IPS-15b (cell line): ENCODE results near the gene LGALS9B.
"Not testable (repeated sequence)": the region's sequence is repeated elsewhere in the genome, so short reads cannot be mapped to it uniquely, and the experiment has no call there.

Source experiments
- H3K27me3 ChIP-seq: one replicate; pipeline ENCODE4 v1.6.1; 2013; ENCODE audit warnings: low read length; ENCODE audit not compliant: control insufficient read depth, insufficient read depth
- H3K36me3 ChIP-seq: one replicate; pipeline ENCODE4 v1.6.1; 2013; ENCODE audit warnings: low read length; ENCODE audit not compliant: control insufficient read depth, insufficient read depth
- H3K4me1 ChIP-seq: one replicate; pipeline ENCODE4 v1.6.1; 2013; ENCODE audit warnings: mild to moderate bottlenecking, low read length; ENCODE audit not compliant: control insufficient read depth, insufficient read depth
- H3K4me3 ChIP-seq: one replicate; pipeline ENCODE4 v1.5.1; 2013; ENCODE audit warnings: low read depth, low read length
- H3K9ac ChIP-seq: one replicate; pipeline ENCODE4 v1.6.1; 2013; ENCODE audit warnings: low read depth, mild to moderate bottlenecking, low read length
- H3K9me3 ChIP-seq: one replicate; pipeline ENCODE4 v1.6.1; 2013; ENCODE audit warnings: mild to moderate bottlenecking, low read length; ENCODE audit not compliant: control insufficient read depth, insufficient read depth

The LGALS9B gene

DNA sequence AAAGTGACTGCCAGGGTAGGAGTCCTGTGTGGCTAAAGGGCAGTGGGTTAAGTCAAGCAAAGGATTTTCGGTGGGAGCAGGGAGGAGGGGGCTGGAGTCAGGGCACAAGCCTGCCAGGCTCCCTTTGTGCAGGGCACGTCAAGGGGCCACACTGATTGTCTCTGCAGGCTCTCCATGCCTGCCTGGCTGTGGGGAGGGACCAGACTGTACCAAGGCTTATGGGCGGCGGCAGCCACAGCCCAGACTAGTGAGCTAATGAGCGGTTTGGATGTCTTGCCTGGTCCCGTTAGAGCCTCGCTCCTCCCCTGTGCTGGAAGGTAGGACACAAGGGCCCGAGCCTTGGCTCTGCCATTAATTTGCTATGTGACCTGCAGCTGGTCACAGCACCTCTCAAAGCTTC lies 25.6 kb upstream of the LGALS9B start:
- not testable (repeated sequence) for H3K27me3 ChIP-seq

DNA sequence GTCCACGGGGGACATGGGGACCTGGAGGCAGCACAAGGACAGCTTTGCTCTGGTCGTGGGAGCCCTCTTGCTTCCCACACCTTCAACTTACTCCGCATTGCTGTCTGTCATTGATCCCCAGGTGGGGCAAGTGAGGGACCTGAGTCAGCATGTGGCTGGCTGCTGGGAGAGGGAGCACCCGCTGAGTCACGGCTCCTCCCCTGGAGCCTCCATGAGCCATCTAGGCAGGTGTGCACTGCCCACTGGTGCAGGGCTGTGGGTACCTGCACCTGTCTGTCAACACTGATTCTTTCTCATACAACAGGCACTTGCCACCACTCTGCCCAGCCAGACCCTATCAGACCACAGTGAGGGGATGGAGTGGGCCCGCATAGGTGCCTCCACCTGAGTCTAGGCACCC lies 24.8 kb upstream of the LGALS9B start:
- not testable (repeated sequence) for H3K9ac ChIP-seq, H3K9me3 ChIP-seq, H3K4me3 ChIP-seq, H3K27me3 ChIP-seq, H3K4me1 ChIP-seq, H3K36me3 ChIP-seq

More for the DNA sequence above, 25.6 kb upstream of the LGALS9B start:
- H3K4me1 ChIP-seq, H3K36me3 ChIP-seq, H3K4me3 ChIP-seq, H3K9ac ChIP-seq, H3K9me3 ChIP-seq: not testable (repeated sequence)

DNA sequence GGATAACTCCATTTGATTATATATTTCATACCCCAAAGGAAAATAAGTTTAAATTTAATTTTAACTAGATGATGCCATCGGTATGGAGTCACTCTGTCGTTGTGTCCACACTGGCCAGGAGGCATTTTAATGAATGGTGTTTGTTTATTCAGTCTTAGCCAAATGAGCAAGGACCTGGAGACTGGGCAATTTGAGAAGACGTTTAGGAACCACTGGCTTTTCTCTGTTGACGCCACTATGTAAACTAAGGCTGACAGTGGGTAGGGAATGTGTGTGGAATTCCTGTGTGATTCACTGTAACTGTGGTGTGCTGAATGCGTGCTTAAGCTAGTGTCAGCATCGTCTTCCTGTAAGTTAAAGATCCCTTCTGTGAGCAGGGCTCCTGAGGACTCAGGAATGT lies 17.6 kb upstream of the LGALS9B start:
- H3K9me3 ChIP-seq, H3K4me1 ChIP-seq, H3K27me3 ChIP-seq, H3K4me3 ChIP-seq, H3K36me3 ChIP-seq, H3K9ac ChIP-seq: not testable (repeated sequence)

DNA sequence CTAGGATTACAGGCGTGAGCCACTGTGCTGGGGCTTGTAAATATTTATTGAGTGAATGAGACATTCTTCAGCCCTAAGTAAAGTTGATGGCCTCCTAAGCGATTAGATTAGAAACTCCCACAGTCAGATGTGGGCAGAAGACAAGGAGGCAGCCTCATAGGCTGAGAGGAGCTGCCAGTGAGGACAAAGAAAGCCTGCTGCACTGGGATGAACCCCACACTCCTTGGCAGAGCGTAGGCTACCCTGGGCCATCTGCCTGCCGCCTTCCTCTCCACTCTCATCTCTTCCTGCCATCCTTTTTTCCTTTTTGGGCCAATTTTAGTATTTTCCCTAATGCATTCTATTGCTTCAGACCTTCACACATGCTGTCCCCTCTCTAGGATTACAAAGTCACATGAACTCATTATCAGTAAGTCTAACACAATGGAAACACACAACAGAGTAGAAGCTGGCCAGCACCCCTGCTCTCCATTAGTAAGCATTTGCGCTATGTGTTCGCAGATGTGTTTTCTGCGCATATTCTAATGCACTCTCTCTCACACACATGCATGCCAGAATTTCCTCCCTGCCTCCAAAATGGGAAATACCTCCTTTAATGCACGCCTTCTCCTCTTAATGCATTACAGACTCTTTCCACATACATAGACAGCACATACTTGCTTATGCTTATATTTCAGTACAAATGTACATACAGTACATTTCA lies 12.7 kb upstream of the LGALS9B start:
- H3K9me3 ChIP-seq, H3K27me3 ChIP-seq, H3K9ac ChIP-seq, H3K4me1 ChIP-seq, H3K36me3 ChIP-seq, H3K4me3 ChIP-seq: not testable (repeated sequence)

DNA sequence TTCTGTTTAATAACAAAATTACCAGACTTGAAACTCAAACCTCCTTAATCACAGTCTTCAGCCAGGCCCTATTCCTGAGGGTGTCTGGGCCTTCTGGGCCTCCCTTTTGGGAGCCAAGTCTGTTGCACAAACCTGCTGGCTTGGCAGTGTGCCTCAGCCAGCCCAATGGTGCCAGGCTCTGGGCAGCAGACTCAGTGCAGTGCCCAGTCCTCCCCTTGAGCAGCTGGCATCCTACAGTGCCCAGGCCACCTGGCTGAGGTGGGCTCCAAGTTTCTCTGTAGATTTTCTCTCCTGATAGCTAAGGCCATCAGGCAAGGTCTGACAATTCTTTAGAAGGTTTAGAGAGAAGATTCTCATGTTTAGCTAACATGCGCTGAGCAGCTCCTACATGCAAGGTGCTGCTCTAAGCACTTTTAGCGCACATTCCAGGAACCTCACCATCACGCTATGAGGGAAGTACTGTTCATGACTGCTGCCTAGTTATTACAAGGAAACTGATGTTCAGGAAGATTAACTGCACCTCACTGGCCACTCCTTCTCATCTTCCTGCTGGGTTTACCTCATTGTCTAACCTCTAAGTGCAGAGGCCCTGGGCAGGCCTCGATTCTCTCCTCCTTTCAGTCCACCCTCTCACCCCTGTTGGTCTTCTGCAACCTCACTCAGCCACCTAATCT lies 10.2 kb upstream of the LGALS9B start:
- H3K27me3 ChIP-seq, H3K4me3 ChIP-seq, H3K9ac ChIP-seq, H3K36me3 ChIP-seq, H3K4me1 ChIP-seq, H3K9me3 ChIP-seq: not testable (repeated sequence)

DNA sequence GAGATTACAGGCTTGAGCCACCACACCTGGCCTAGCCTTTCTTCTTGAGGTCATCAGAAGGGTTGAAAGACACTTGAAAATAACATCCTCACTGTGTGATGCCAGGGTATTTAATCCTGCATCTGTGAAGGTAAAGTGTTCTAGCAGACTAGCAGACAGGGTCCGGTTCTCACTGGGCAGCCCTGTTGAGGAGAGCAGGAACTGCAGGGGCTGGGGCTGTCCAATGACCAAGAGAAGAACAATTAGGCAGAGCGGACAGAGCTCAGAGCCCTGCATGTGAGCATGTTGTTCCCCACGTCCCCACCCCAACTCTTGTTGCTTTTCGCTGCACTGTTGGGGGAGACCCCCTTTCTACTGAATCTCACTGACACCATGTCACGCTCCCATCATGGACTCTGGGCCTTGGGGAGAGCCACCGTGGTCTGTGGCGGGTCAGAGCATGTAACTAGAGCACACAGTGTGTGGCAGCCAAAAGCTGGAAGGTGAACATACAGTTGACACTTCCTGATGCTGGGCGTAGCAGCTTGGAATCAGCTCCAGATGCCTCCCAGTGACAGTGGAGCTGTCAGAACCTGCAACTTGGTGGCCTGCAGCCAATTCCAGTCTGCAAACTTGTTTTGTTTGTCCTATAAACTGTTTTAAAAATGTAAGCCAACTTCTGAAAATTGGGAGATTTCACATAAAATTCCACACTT lies 7.9 kb upstream of the LGALS9B start:
- not testable (repeated sequence) for H3K4me1 ChIP-seq, H3K9ac ChIP-seq, H3K36me3 ChIP-seq, H3K9me3 ChIP-seq, H3K27me3 ChIP-seq, H3K4me3 ChIP-seq

DNA sequence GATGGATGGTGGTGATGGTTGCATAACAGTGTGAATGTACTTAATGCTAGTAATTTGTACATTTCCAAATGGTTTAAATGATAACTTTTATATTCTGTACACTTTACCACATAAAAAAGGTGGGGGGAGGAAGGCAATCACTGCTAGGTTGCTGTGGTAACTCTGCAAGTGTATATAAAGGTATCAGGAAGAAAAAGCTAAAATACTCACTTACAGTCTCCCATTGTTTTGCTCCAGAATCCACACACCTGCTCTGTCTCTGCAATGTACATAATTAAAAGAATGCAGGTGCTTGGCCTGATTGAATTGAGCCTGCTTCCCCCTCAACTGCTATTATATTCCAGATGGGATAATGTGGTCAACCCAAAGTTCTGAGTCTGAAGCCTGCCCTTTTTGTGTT lies 6.7 kb upstream of the LGALS9B start:
- H3K36me3 ChIP-seq, H3K9me3 ChIP-seq: not testable (repeated sequence)

DNA sequence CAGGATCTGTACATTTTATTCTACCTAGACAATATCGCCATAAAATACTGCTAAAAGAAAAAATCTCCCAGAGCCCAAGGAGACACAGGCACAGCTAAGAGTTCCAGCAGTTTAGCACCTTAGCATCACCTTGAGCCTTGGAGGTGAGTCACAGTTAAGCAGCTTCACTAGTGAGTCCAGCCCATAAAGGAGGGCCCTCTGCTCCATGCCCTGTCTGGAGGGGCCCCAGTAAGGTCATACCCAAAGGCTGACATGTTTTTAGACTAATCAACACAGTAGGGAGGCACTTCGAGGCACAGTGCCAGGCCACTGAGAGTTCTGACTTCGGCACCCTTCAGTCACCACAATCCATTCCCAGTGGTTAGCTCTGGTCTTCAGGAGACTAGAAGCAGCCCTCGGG lies 2.6 kb upstream of the LGALS9B start:
- not testable (repeated sequence) for H3K27me3 ChIP-seq, H3K36me3 ChIP-seq, H3K4me3 ChIP-seq, H3K9ac ChIP-seq, H3K4me1 ChIP-seq, H3K9me3 ChIP-seq

More for the DNA sequence above, 6.7 kb upstream of the LGALS9B start:
- not testable (repeated sequence) for H3K4me1 ChIP-seq, H3K9ac ChIP-seq, H3K4me3 ChIP-seq, H3K27me3 ChIP-seq

DNA sequence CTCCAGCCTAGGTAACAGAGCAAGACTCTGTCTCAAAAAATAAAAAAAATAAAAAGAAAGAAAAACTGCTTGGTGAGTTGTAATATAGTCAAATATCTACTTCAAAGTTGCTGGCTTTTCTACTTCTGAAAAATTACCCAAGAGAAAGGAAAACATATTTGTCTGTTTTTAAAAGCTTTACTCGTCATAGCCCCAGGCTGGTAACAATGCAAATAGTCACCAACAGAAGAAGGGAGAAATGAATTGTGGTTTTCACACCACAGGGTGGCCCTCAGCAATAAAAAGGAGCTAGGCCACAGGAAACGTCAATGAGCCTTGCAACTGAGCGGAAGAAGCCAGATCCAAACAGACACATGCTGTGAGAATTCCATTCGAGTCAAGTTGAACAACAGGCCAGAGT lies 1.8 kb upstream of the LGALS9B start:
- not testable (repeated sequence) for H3K4me1 ChIP-seq, H3K9me3 ChIP-seq, H3K36me3 ChIP-seq, H3K4me3 ChIP-seq, H3K9ac ChIP-seq, H3K27me3 ChIP-seq

DNA sequence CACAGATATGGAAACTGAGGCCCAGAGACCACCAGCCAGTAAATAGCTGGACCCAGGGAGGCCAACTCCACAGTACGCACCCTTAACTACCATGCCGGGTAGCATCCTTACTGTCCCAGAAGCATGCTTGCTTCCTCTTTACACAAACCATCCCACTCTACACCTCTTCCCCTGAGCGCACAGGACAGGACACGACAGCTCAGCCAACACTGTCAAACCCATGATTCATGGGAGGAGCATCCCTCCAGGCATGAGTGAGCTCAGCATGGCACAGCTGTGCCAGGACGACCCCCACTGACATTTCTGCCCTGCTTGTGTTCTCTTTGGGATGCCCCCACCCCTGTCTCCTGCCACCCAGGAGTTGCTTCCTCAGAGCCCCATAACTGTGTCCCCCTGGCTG lies 340 bp downstream of the LGALS9B start:
- not testable (repeated sequence) for H3K9ac ChIP-seq, H3K36me3 ChIP-seq, H3K27me3 ChIP-seq, H3K9me3 ChIP-seq, H3K4me1 ChIP-seq, H3K4me3 ChIP-seq

DNA sequence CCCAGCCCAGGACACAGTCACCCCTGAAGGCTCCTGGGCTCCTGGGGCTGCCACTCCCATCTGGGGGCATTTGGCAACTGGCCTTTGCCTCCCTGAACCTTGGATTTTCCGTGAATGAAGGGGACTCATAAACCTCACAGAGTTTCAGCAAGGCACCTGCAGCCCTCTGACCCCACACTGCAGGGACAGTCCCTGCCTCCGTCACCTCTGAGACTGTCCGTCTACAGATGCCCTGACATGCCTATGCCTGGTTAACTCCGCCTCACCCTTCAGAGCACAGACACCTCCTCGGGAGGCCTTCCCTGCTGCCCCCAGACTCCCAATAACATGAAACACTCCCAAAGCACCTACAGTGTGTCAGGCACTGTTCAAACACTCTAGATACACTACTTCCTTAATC lies 786 bp downstream of the LGALS9B start:
- H3K36me3 ChIP-seq, H3K4me3 ChIP-seq, H3K9ac ChIP-seq, H3K4me1 ChIP-seq, H3K27me3 ChIP-seq, H3K9me3 ChIP-seq: not testable (repeated sequence)

DNA sequence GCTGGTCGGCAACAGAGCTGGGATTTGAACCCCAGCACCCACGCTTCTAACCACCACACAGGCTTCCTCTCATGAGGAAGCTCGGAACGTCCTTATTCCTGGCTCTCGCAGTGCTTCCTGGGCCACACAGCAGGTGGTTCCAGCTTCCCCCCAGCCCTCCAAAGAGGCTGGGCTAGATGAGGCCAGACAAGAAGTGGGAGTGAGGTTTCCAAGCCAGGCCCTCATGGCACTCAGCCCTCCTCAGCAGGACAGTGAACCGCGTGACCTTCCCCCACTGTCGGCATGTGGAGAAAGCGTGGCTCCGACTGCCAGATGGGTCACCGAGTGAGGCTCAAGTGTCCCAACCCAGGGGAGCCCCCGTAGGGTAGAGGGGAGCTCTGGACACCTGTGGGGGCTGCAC lies 1.8 kb downstream of the LGALS9B start:
- not testable (repeated sequence) for H3K27me3 ChIP-seq, H3K4me3 ChIP-seq, H3K36me3 ChIP-seq, H3K9me3 ChIP-seq, H3K9ac ChIP-seq, H3K4me1 ChIP-seq
